ENCODE data around the gene KPNA3.
"Not testable (repeated sequence)": the region's sequence is repeated elsewhere in the genome, so short reads cannot be mapped to it uniquely, and the experiment has no call there.

The KPNA3 gene, protein sequence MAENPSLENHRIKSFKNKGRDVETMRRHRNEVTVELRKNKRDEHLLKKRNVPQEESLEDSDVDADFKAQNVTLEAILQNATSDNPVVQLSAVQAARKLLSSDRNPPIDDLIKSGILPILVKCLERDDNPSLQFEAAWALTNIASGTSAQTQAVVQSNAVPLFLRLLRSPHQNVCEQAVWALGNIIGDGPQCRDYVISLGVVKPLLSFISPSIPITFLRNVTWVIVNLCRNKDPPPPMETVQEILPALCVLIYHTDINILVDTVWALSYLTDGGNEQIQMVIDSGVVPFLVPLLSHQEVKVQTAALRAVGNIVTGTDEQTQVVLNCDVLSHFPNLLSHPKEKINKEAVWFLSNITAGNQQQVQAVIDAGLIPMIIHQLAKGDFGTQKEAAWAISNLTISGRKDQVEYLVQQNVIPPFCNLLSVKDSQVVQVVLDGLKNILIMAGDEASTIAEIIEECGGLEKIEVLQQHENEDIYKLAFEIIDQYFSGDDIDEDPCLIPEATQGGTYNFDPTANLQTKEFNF

GRCh38 chr13:49792550-49793324, at the start of gene KPNA3:
Gene KPNA3, minus strand, starts transcription at chr13:49792682. Its CDS starts 176 bp downstream, at chr13:49792506.
- peak; percentile 89 to 91 for DNase-seq (ENCODE audit: low read depth in 1 of 2, low spot score in 1 of 2)

- no peak for DNase-seq (ENCODE audit: low read depth in 1 of 2, low spot score in 1 of 2)
Measured at GRCh38 chr13:49841964-49842363, 49.5 kb upstream of the KPNA3 start.

- no peak for DNase-seq (ENCODE audit: low read depth in 1 of 2, low spot score in 1 of 2)
Measured at GRCh38 chr13:49840675-49841074, 48.2 kb upstream of the KPNA3 start.

DNA sequence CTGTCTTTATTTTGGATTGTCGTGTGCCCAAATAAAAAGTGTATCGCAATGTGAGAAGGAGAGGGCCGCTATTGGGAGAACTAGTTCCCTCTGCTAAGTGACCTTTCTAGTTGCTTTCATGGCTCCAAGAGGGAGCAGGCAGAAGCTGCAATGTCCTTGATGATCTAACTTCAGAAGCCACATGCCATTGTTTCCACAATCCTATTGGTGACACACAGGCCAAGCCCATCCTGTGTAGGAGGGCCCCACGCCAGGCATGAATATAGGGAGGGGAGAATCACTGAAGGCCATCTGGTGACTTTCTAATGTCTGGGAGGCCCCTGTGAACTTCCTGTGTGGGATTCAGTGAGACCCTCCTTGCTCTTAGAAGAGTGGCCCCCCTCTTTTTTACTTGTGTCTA, 47.8 kb upstream of the KPNA3 start:
- no peak for DNase-seq (ENCODE audit: low read depth in 1 of 2, low spot score in 1 of 2)

- DNase-seq (ENCODE audit: low read depth in 1 of 2, low spot score in 1 of 2) = no peak
Measured at GRCh38 chr13:49838989-49839388, 46.5 kb upstream of the KPNA3 start.

DNA sequence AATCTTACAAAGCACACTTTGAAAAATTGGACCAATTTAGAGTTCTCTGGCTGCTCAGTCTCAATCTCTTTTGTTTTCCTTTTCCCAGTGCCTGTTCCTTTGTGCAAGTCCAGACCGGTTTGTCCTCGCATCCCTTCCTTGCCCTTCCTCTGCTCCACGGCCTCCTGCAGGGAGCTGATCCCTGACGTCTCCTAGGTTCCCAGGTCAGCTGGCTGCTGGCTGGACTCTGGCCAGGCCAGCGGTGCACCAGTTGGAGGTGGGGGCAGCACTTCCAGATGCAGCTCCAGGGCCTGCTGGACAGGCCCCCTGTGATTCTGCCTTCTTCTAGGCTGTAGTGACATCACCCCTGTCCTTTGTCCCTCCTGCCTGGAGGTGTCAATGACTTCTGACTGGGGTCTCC, 44.0 kb upstream of the KPNA3 start:
- DNase-seq (ENCODE audit: low read depth in 1 of 2, low spot score in 1 of 2) = no peak

GRCh38 chr13:49833402-49833801, 40.9 kb upstream of the KPNA3 start:
- DNase-seq (ENCODE audit: low read depth in 1 of 2, low spot score in 1 of 2) = no peak

- DNase-seq (ENCODE audit: low read depth in 1 of 2, low spot score in 1 of 2) = no peak
Measured at GRCh38 chr13:49831455-49831854, 39.0 kb upstream of the KPNA3 start.

- no peak for DNase-seq (ENCODE audit: low read depth in 1 of 2, low spot score in 1 of 2)
Measured at GRCh38 chr13:49830721-49831120, 38.2 kb upstream of the KPNA3 start.

DNA sequence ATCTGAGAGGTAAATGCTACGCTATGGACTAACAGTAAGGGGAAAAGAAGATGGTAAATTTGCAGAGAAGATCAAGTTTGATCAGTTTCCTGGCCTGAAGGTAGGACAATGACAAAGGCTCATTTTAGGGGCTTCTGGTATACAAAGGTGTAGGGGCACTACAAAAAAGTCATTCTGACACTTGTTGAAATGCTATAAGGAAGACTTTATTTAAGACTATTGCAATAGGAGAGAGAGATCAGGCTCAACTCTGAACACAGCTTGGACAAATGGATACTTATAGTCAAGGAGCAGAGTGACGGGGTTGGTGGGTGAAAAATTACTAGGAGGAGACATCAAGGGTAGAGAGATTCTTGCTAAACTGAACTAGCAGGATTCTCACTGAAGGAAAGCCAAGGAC, 37.2 kb upstream of the KPNA3 start:
- DNase-seq (ENCODE audit: low read depth in 1 of 2, low spot score in 1 of 2) = no peak

- DNase-seq (ENCODE audit: low read depth in 1 of 2, low spot score in 1 of 2) = no peak
Measured at GRCh38 chr13:49828453-49828852, 36.0 kb upstream of the KPNA3 start.

GRCh38 chr13:49827891-49828290, 35.4 kb upstream of the KPNA3 start:
- no peak for DNase-seq (ENCODE audit: low read depth in 1 of 2, low spot score in 1 of 2)

DNA sequence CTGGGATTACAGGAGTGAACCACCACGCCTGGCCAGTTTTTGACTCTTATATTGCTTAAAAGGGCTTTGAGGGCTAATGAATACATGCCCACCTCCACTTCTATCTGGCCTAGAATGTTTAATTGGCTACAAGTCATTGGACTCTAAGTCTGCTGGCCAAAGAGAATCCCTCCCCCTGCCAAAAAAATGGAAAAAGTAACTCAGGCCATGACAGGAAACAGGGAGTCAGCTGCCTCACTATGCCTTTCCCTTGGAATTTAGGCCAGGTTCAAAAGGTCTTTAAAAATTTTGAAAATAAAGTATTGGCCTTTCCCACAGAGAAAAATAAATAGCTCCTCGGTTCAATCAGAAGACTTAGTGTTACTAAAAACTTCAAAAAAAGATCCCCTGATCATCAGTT, 34.9 kb upstream of the KPNA3 start:
- DNase-seq (ENCODE audit: low read depth in 1 of 2, low spot score in 1 of 2) = no peak

GRCh38 chr13:49821216-49822009, 28.9 kb upstream of the KPNA3 start:
- DNase-seq (ENCODE audit: low read depth in 1 of 2, low spot score in 1 of 2) = no peak

- DNase-seq (ENCODE audit: low read depth in 1 of 2, low spot score in 1 of 2) = no peak
Measured at GRCh38 chr13:49820591-49821215, 28.2 kb upstream of the KPNA3 start.

DNA sequence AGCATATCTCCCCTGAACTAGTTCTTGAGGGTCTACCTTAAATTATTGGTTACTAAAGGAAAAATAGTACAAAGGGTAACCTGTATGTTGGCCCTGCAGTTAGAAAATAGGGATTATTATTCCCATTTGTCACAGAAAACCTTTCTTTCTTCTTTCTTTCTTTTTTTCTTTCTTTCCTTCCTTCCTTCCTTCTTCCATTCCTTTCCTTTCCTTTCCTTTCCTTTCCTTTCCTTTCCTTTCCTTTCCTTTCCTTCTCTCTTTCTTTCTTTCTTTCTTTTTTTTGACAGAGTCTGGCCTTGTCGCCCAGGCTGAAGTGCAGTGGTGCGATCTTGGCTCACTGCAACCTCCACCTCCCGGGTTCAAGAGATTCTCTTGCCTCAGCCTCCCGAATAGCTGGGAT, 23.6 kb upstream of the KPNA3 start:
- not testable (repeated sequence) for DNase-seq (ENCODE audit: low read depth in 1 of 2, low spot score in 1 of 2)

GRCh38 chr13:49814551-49815270, 22.2 kb upstream of the KPNA3 start:
- DNase-seq (ENCODE audit: low read depth in 1 of 2, low spot score in 1 of 2) = no peak

DNA sequence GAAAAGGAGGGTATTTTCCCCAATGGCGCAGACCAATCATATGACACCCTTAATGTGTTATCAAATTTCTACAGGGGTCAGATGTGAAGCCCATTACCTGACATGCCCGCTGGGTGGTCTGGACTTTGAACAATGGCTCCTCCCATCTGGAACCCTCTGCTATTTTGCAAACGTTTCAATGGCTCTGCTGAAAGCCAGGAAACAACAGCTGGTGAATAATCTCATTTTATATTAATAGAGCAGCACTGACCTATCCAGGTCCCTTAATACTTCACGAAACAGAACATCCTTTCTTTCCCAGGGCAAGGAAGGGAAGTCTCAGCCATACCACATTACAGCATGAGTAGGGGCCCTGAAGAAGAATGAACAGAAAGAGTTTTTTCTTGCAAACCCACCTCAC, 20.3 kb upstream of the KPNA3 start:
- no peak for DNase-seq (ENCODE audit: low read depth in 1 of 2, low spot score in 1 of 2)

- DNase-seq (ENCODE audit: low read depth in 1 of 2, low spot score in 1 of 2) = no peak
Measured at GRCh38 chr13:49811527-49811908, 19.0 kb upstream of the KPNA3 start.

Data from activated T-helper 1 cell treated with anti-CD3 and anti-CD28 coated beads, Interleukin-2, amount 50 U/mL, for 16 hours (primary cell).